Liver (tissue), 9 donors: ENCODE measurements around the gene TOMM20. TPM values are rescaled to one million over a fixed set of nuclear protein-coding genes. Genes with fewer than 3 reads are reported as not detected.

Experiments
- DNase-seq: peaks from one replicate; pipeline ENCODE4 v3.0.0-alpha.2; 2017; ENCODE audit warnings: low spot score
- H3K27ac ChIP-seq, 2 donors: one replicate each; pipeline ENCODE4 v1.7.0; 2013; ENCODE audit warnings: inconsistent platforms in 2 of 2, low read length in 2 of 2, control low read depth in 1 of 2, low read depth in 1 of 2, mild to moderate bottlenecking in 1 of 2
- H3K27me3 ChIP-seq, 4 donors: one replicate each; pipeline versions ENCODE4 v1.6.1 to v1.7.0; 2013; ENCODE audit warnings: low read length in 3 of 4, inconsistent platforms in 1 of 4, mild to moderate bottlenecking in 1 of 4, moderate library complexity in 1 of 4; ENCODE audit not compliant: control insufficient read depth in 4 of 4, insufficient read depth in 4 of 4
- H3K36me3 ChIP-seq, 4 donors: one replicate each; pipeline versions ENCODE4 v1.6.1 to v1.7.0; 2013; ENCODE audit warnings: low read length in 3 of 4, mild to moderate bottlenecking in 3 of 4, low read depth in 1 of 4, moderate library complexity in 1 of 4; ENCODE audit not compliant: control insufficient read depth in 4 of 4, insufficient read depth in 3 of 4
- H3K4me1 ChIP-seq, 4 donors: one replicate each; pipeline versions ENCODE4 v1.6.1 to v1.7.0; 2013; ENCODE audit warnings: low read length in 3 of 4, mild to moderate bottlenecking in 3 of 4, moderate library complexity in 1 of 4; ENCODE audit not compliant: control insufficient read depth in 4 of 4, insufficient read depth in 4 of 4
- H3K4me3 ChIP-seq, 3 donors: one replicate each; pipeline versions ENCODE4 v1.6.1 to v1.7.0; 2013; ENCODE audit warnings: low read length in 3 of 3, control low read depth in 1 of 3, low read depth in 1 of 3, mild to moderate bottlenecking in 1 of 3
- H3K9ac ChIP-seq, 2 donors: one replicate each; pipeline ENCODE4 v1.7.0; 2013; ENCODE audit warnings: low read length in 2 of 2, mild to moderate bottlenecking in 2 of 2, moderate library complexity in 2 of 2, control low read depth in 1 of 2, low read depth in 1 of 2
- H3K9me3 ChIP-seq, 4 donors: one replicate each; pipeline versions ENCODE4 v1.6.1 to v1.7.0; 2013; ENCODE audit warnings: low read length in 3 of 4; ENCODE audit not compliant: control insufficient read depth in 4 of 4
- ATF3 ChIP-seq: IDR thresholded peaks from 2 replicates; pipeline ENCODE4 v1.6.1; 2016; ENCODE audit warnings: antibody characterized with exemption
- EGR1 ChIP-seq, 2 donors: IDR thresholded peaks; 2 replicates each; pipeline ENCODE4 v1.6.1; 2016 to 2018; ENCODE audit warnings: antibody characterized with exemption in 2 of 2, low read depth in 2 of 2
- FOXA1 ChIP-seq: IDR thresholded peaks from 2 replicates; pipeline ENCODE4 v1.6.1; 2016; ENCODE audit warnings: antibody characterized with exemption
- FOXA2 ChIP-seq: IDR thresholded peaks from 2 replicates; pipeline ENCODE4 v1.6.1; 2016; ENCODE audit warnings: antibody characterized with exemption
- GABPA ChIP-seq, 2 donors: IDR thresholded peaks in 1 of 2; conservative IDR thresholded peaks in 1 of 2; 2 replicates each; pipeline ENCODE4 v1.6.1; 2016; ENCODE audit warnings: antibody characterized with exemption in 2 of 2, mild to moderate bottlenecking in 1 of 2, moderate library complexity in 1 of 2
- HNF4A ChIP-seq, 2 donors: conservative IDR thresholded peaks; 2 replicates each; pipeline ENCODE4 v1.6.1; 2016; ENCODE audit warnings: antibody characterized with exemption in 2 of 2, mild to moderate bottlenecking in 2 of 2
- HNF4G ChIP-seq: IDR thresholded peaks from 2 replicates; pipeline ENCODE4 v1.6.1; 2016; ENCODE audit warnings: antibody characterized with exemption
- JUND ChIP-seq, 2 donors: IDR thresholded peaks; 2 replicates each; pipeline ENCODE4 v1.6.1; 2016; ENCODE audit warnings: antibody characterized with exemption in 2 of 2
- MAX ChIP-seq: IDR thresholded peaks from 2 replicates; pipeline ENCODE4 v1.6.1; 2016; ENCODE audit warnings: antibody characterized with exemption
- NR2F2 ChIP-seq: IDR thresholded peaks from 2 replicates; pipeline ENCODE4 v1.6.1; 2016; ENCODE audit warnings: antibody characterized with exemption
- RAD21 ChIP-seq, 2 donors: IDR thresholded peaks; 2 replicates each; pipeline ENCODE4 v1.6.1; 2016; ENCODE audit warnings: antibody characterized with exemption in 2 of 2, mild to moderate bottlenecking in 2 of 2
- RXRA ChIP-seq, 2 donors: IDR thresholded peaks; 2 replicates each; pipeline ENCODE4 v1.6.1; 2017 to 2018; ENCODE audit warnings: antibody characterized with exemption in 2 of 2, mild to moderate bottlenecking in 1 of 2
- SP1 ChIP-seq: IDR thresholded peaks from 2 replicates; pipeline ENCODE4 v1.6.1; 2018; ENCODE audit warnings: antibody characterized with exemption, mild to moderate bottlenecking
- TAF1 ChIP-seq: conservative IDR thresholded peaks from 2 replicates; pipeline ENCODE4 v1.6.1; 2016; ENCODE audit warnings: antibody characterized with exemption, mild to moderate bottlenecking
- YY1 ChIP-seq: IDR thresholded peaks from 2 replicates; pipeline ENCODE4 v1.6.1; 2016; ENCODE audit warnings: antibody characterized with exemption, mild to moderate bottlenecking
- WGBS: extraction: QIAGEN DNeasy Blood & Tissue Kit; methylation state at CpG from one replicate; pipeline ENCODE4 v1.1.7; 2013; 5-methylcytosine and 5-hydroxymethylcytosine counted together
- polyA plus RNA-seq, 2 donors: library from polyadenylated mRNA; stranded (reverse) in 1 of 2; unstranded in 1 of 2; fragments of 200-250 nt in 1 of 2; fragments of >200 nt in 1 of 2; fragmentation: Nextera tagmentation in 1 of 2; extraction: Ambion mirVana in 1 of 2; gene quantifications; one replicate each; pipeline versions ENCODE4 v1.2.1 to v1.2.3, GENCODE V29; 2013 to 2015
- total RNA-seq, 2 donors: library from RNA; depleted of rRNA; stranded (reverse); fragments of >200 nt; gene quantifications; one replicate each; pipeline ENCODE4 v1.2.3, GENCODE V29; 2014
- TF ChIP-seq, protein P1 (sequence below): fragments of 150-350 bp; IDR thresholded peaks from 2 replicates; pipeline ENCODE4 v1.5.1; 2017; ENCODE audit warnings: improper control_type of control experiment, low read depth, low read length; ENCODE audit not compliant: missing input control
- TF ChIP-seq, protein P2 (sequence below): IDR thresholded peaks from 2 replicates; pipeline ENCODE4 v1.6.1; 2016; ENCODE audit warnings: antibody characterized with exemption
- TF ChIP-seq, protein P3 (sequence below): IDR thresholded peaks from 2 replicates; pipeline ENCODE4 v1.6.1; 2016; ENCODE audit warnings: antibody characterized with exemption, mild to moderate bottlenecking
- donor health status: healthy.
- donor health status: healthy.
- donor health status: healthy.
- donor health status: healthy.
- donor health status: healthy.

Gene TOMM20
- total and polyA plus RNA-seq, 4 donors: 33.4 to 74.4 (median 39.1) TPM

- 85% methylated on average over 4 of the region's 4 CpGs for WGBS
- Histone ChIP-seq H3K9me3 (no peaks in the 10 kb centered on the region), H3K4me3 (no peak overlapping the region), H3K36me3 (peaks cover 0 to under 1% (median 0%) of the 10 kb centered on the region in 4 donors), H3K9ac (no peak overlapping the region), H3K27me3 (no peaks in the 10 kb centered on the region), H3K27ac (no peak overlapping the region), H3K4me1 (peaks cover 0 to 8% (median 2%) of the 10 kb centered on the region in 4 donors)
- TF ChIP-seq, protein P1, sequence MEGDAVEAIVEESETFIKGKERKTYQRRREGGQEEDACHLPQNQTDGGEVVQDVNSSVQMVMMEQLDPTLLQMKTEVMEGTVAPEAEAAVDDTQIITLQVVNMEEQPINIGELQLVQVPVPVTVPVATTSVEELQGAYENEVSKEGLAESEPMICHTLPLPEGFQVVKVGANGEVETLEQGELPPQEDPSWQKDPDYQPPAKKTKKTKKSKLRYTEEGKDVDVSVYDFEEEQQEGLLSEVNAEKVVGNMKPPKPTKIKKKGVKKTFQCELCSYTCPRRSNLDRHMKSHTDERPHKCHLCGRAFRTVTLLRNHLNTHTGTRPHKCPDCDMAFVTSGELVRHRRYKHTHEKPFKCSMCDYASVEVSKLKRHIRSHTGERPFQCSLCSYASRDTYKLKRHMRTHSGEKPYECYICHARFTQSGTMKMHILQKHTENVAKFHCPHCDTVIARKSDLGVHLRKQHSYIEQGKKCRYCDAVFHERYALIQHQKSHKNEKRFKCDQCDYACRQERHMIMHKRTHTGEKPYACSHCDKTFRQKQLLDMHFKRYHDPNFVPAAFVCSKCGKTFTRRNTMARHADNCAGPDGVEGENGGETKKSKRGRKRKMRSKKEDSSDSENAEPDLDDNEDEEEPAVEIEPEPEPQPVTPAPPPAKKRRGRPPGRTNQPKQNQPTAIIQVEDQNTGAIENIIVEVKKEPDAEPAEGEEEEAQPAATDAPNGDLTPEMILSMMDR: no peak
- TF ChIP-seq JUND (IDR thresholded peaks at IDR 0.05) (no peak), TAF1 (no peak), HNF4G (no peak), RXRA (IDR thresholded peaks at IDR 0.05) (no peak), YY1 (no peak), FOXA1 (no peak), NR2F2 (no peak), GABPA (IDR thresholded peaks at IDR 0.05 in 1 of 2, conservative IDR thresholded peaks at IDR 0.05 in 1 of 2) (no peak), MAX (no peak), HNF4A (conservative IDR thresholded peaks at IDR 0.05) (no peak), FOXA2 (no peak)
- TF ChIP-seq, protein P2, sequence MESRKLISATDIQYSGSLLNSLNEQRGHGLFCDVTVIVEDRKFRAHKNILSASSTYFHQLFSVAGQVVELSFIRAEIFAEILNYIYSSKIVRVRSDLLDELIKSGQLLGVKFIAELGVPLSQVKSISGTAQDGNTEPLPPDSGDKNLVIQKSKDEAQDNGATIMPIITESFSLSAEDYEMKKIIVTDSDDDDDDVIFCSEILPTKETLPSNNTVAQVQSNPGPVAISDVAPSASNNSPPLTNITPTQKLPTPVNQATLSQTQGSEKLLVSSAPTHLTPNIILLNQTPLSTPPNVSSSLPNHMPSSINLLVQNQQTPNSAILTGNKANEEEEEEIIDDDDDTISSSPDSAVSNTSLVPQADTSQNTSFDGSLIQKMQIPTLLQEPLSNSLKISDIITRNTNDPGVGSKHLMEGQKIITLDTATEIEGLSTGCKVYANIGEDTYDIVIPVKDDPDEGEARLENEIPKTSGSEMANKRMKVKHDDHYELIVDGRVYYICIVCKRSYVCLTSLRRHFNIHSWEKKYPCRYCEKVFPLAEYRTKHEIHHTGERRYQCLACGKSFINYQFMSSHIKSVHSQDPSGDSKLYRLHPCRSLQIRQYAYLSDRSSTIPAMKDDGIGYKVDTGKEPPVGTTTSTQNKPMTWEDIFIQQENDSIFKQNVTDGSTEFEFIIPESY: no peak
- DNase-seq: no peak
Observed at GRCh38 chr1:235102993-235103411, 25.6 kb downstream of the TOMM20 start.

DNA sequence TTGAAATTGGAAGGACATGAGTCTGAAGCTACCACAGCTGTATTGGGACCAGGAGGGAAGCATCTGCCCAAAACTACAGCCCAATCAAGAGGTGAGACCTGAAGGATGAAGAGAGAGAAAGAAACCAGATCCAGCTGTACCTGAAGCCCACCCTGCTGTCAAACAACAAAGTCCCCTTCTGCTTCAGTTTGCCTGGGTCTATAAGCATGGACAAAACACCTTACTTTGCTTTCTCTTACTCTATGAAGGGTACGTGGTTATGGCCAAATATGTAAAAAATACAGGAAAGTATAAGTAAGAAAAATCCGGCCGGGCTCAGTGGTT is 26.4 kb downstream of the TOMM20 start:
- Histone ChIP-seq H3K4me3 (no peak overlapping the region), H3K36me3 (no peaks in the 10 kb centered on the region), H3K27ac (no peak overlapping the region), H3K9ac (no peak overlapping the region), H3K4me1 (peaks cover 0 to 8% (median 2%) of the 10 kb centered on the region in 4 donors), H3K27me3 (no peaks in the 10 kb centered on the region), H3K9me3 (no peaks in the 10 kb centered on the region)
- TF ChIP-seq HNF4G (no peak), SP1 (no peak), YY1 (no peak), RXRA (IDR thresholded peaks at IDR 0.05) (no peak), ATF3 (no peak), FOXA2 (no peak), TAF1 (no peak), GABPA (IDR thresholded peaks at IDR 0.05 in 1 of 2, conservative IDR thresholded peaks at IDR 0.05 in 1 of 2) (no peak), HNF4A (conservative IDR thresholded peaks at IDR 0.05) (no peak), RAD21 (IDR thresholded peaks at IDR 0.05) (no peak), EGR1 (IDR thresholded peaks at IDR 0.05; ENCODE audit: low read depth in 2 of 2) (no peak), MAX (no peak), NR2F2 (no peak), JUND (IDR thresholded peaks at IDR 0.05) (no peak)
- TF ChIP-seq, protein P3, sequence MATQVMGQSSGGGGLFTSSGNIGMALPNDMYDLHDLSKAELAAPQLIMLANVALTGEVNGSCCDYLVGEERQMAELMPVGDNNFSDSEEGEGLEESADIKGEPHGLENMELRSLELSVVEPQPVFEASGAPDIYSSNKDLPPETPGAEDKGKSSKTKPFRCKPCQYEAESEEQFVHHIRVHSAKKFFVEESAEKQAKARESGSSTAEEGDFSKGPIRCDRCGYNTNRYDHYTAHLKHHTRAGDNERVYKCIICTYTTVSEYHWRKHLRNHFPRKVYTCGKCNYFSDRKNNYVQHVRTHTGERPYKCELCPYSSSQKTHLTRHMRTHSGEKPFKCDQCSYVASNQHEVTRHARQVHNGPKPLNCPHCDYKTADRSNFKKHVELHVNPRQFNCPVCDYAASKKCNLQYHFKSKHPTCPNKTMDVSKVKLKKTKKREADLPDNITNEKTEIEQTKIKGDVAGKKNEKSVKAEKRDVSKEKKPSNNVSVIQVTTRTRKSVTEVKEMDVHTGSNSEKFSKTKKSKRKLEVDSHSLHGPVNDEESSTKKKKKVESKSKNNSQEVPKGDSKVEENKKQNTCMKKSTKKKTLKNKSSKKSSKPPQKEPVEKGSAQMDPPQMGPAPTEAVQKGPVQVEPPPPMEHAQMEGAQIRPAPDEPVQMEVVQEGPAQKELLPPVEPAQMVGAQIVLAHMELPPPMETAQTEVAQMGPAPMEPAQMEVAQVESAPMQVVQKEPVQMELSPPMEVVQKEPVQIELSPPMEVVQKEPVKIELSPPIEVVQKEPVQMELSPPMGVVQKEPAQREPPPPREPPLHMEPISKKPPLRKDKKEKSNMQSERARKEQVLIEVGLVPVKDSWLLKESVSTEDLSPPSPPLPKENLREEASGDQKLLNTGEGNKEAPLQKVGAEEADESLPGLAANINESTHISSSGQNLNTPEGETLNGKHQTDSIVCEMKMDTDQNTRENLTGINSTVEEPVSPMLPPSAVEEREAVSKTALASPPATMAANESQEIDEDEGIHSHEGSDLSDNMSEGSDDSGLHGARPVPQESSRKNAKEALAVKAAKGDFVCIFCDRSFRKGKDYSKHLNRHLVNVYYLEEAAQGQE: no peak
- TF ChIP-seq, protein P1: no peak
- WGBS: 95% methylated on average over 3 of the region's 3 CpGs
- no peak for DNase-seq
